ENCODE measurements around the gene PAAF1.

DNA sequence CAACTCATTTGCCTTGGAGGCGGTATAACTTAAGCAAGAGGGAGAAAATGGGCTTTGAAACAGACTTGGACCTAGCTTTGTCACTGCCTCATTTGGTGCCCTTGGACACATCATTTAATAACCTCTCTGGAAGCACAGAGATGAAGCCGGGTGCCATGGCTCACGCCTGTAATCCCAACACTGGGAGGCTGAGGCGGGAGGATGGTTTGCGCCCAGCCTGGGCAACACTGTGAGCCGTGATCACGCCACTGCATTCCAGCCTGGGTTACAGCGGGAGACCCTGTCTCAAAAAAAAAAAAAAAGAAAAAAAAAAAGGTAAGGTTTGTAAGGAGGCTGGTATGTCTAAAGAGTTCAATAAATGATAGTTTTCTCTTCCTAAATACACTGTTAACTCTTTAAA is 959 bp upstream of the PAAF1 start:
- TF ChIP-seq SPI1 (IDR thresholded peaks at IDR 0.05; ENCODE audit: low read depth, low read length): no peak
- TF ChIP-seq POLR2AphosphoS5 (IDR thresholded peaks at IDR 0.05; ENCODE audit: low read depth, low read length): no peak
